AG10803 (cell line): ENCODE measurements around the gene ATXN7L1.

Experiments used
- DNase-seq: peaks from one replicate; pipeline ENCODE4 v3.0.0; 2010; ENCODE audit warnings: low read depth
- H3K4me3 ChIP-seq: 2 replicates; pipeline ENCODE4 v1.5.1; 2011; ENCODE audit warnings: mild to moderate bottlenecking, low read length, control low read depth
- TF ChIP-seq, protein P1 (sequence below): conservative IDR thresholded peaks from 2 replicates; pipeline ENCODE4 v1.5.1; 2011; ENCODE audit warnings: mild to moderate bottlenecking, low read length, control low read depth, inconsistent platforms

Gene ATXN7L1

DNA sequence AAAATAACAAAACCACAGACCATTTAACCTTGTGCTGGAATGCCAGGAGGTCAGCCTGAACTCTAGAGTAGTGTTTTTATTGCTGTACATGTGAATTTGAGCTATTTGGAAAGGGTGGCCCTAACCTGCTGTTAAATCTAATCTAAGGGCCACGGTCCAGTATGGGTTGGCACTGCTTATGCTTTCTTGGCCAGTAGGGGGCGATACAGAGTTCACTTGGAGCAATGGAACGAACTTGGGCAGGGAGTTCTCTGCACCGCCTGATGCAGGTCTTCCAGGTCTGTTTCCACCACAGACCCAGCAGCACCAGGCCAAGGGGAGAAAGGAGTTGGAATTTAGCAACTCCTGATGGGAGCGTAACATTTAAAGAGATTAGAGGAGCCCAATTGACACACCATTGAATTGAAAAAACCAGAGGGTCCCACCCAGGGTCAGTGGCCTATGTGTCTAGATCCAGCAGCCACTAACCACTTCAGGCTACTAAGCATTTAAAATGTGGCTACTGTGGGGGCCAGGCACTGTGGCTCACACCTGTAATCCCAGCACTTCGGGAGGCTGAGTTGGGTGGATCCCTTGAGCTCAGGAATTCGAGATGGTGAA is 219.4 kb downstream of the ATXN7L1 start:
- TF ChIP-seq, protein P1, sequence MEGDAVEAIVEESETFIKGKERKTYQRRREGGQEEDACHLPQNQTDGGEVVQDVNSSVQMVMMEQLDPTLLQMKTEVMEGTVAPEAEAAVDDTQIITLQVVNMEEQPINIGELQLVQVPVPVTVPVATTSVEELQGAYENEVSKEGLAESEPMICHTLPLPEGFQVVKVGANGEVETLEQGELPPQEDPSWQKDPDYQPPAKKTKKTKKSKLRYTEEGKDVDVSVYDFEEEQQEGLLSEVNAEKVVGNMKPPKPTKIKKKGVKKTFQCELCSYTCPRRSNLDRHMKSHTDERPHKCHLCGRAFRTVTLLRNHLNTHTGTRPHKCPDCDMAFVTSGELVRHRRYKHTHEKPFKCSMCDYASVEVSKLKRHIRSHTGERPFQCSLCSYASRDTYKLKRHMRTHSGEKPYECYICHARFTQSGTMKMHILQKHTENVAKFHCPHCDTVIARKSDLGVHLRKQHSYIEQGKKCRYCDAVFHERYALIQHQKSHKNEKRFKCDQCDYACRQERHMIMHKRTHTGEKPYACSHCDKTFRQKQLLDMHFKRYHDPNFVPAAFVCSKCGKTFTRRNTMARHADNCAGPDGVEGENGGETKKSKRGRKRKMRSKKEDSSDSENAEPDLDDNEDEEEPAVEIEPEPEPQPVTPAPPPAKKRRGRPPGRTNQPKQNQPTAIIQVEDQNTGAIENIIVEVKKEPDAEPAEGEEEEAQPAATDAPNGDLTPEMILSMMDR = peak; percentile 64
- no peak overlapping the region for H3K4me3 ChIP-seq
- DNase-seq = no peak

DNA sequence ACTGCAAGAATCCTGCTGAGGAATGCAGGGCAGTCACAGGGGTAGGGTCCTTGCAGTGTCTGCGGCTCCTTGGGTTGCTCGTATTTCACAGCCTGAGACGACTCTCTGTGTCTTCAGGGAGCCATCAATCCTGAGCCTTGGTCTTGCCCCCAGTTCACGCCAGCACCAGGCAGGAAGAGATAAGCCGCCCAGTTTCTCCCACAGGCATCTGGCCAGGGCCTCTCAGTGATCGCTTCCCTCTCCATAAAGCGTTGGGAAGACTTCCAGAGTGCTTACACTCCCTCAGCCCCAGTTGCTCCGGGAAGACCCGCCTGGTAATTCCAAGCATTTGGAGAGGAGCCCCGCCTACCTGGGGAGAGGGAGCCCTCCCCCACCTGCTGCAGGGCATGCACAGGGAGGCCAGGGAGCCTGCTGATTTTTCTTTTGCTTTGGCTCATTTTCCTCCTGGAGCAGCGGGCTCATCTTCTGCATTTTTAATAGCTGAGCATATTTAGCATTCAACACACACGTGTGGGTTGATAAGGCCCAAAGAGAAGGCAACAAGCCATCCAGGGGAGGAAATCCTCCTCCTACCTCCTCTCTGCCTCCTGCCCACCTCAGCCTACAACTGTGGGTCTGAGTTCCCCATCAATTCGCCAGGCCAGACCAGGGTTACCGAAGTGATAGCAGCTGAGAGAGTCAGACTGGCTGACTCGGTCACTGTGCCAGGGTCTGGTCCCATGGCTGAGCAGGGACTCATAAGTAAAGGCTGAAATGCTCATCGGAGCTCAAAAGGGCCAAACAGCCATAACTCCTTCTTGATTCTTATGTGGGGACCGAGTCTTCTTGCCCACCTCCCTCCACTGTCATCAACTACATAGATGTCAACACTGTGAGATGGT is 220.7 kb downstream of the ATXN7L1 start:
- no peak overlapping the region for H3K4me3 ChIP-seq
- TF ChIP-seq, protein P1 = no peak
- DNase-seq = no peak

DNA sequence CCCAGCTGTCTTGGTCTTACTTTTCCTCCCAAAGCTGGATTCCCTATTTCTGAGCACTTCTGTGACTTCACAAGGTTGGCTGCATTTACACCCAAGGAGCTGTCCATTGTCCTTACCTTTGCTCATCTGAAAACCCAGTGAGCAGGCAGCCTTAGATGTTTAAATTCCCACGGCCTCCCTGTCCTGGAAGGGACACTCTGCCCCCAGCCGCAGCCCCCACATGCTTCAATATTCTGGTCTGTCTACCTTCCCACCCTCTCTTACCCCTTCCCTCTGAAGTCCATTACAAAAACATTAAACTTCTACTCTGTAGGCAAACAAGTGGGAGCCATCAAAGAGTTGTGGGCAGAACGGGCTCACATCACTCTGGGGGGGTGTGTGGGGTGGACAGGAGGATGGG is 221.3 kb downstream of the ATXN7L1 start:
- peak; percentile 38 for DNase-seq
- TF ChIP-seq, protein P1 = no peak
- H3K4me3 ChIP-seq = no peak overlapping the region

DNA sequence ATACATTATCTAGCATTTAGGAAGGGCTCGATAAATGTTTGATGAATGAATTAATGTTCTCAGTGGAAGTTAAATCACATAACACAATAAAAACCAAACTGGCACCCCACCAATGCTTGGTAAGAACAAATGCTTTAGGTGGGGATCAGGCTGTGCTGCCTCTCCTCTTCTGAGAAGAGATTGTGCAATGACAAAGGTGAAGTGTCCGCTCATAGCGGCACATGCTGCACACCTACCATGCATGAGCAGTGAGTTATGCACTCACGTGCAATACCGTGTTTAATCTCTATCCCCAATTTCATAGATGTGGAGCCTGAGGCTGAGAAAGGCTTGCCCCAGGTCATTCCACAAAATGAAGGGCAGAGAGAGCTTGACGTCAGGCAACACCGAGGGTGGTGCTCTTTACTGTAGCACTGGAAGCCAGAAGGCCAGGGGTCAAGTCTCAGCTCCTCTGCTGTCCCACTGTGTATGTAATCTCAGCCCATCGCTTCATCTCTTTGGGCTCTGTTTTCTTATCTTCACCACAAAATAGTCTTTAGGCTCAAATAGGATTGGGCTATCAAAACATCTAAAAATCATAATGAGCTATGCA is 222.2 kb downstream of the ATXN7L1 start:
- TF ChIP-seq, protein P1 = no peak
- no peak overlapping the region for H3K4me3 ChIP-seq
- no peak for DNase-seq

DNA sequence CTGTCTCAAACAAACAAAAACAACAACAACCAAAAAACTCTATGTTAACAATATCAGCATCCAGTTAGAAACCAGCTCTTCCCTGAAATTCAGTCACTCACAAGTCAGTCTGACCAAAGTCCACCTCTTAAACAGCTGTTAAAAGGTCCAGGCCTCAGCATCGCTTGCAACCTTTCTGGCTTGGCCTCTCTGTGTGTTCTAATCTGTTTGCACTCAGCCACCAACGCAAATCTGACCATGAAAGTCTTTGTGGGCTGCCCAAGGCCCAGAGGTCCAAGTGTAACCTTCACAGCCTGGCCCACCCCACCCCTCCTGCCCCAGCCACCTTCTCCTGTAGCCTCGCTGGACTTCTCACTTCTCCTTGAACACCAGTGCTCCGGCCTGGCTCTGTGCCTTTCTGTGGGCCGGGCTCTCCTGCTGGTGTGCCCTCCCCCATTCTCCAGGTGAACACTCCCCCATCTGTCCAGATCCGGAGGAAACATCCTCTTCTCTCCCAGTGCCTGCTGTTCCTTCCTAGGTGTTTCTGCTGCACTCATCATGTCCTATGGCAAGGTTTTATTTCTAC is 222.9 kb downstream of the ATXN7L1 start:
- DNase-seq = no peak
- TF ChIP-seq, protein P1 = no peak
- no peak overlapping the region for H3K4me3 ChIP-seq

DNA sequence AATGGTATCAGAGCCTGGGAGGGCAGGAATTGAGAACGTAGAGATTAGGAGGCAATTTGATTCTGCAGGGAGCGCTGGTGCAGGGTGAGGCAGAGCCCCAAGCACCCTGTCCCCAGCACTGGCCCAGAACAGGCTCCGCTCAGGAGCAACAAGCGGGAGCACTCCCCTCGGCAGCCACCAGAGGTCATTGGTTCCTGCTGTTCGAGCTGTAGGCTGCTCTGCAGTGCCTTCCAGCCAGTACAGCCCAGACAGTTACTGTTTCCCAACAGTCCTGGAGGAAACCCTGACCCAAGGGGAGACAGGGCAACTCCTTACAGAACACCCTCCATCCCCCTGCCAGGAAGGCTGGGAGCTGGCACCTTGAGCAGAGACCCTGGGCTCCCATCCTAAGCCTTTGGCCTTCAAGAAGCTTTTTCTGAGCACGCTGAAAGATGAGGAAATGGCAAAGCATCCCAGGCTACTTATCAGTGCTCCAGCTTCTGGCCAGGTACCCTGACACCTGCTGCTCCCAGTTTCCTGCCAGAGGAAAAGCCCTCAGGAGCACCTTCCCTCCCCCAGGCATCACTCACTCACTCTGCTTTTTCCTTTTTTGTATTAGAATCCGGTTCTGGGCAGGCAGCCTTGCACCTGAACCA is 223.9 kb downstream of the ATXN7L1 start:
- TF ChIP-seq, protein P1 = peak; percentile 97
- peak; percentile 75 for DNase-seq
- no peak overlapping the region for H3K4me3 ChIP-seq
